Activated naive CD8-positive, alpha-beta T cell (primary cell): Measurements from ENCODE around the gene PHACTR1.

Experiments
- H3K27ac Mint-ChIP-seq: one replicate; pipeline ENCODE4 v1.8.0; 2021; ENCODE audit warnings: mixed read lengths
- H3K27me3 Mint-ChIP-seq: one replicate; pipeline ENCODE4 v1.8.0; 2021; ENCODE audit warnings: mixed read lengths
- H3K36me3 Mint-ChIP-seq: one replicate; pipeline ENCODE4 v1.8.0; 2021; ENCODE audit warnings: mixed read lengths
- H3K4me1 Mint-ChIP-seq: one replicate; pipeline ENCODE4 v1.8.0; 2021; ENCODE audit warnings: low read depth, mixed read lengths
- H3K4me3 Mint-ChIP-seq: one replicate; pipeline ENCODE4 v1.8.0; 2021; ENCODE audit warnings: mild to moderate bottlenecking, mixed read lengths
- H3K9me3 Mint-ChIP-seq: one replicate; pipeline ENCODE4 v1.8.0; 2021; ENCODE audit warnings: low read depth, mixed read lengths

The PHACTR1 gene

DNA sequence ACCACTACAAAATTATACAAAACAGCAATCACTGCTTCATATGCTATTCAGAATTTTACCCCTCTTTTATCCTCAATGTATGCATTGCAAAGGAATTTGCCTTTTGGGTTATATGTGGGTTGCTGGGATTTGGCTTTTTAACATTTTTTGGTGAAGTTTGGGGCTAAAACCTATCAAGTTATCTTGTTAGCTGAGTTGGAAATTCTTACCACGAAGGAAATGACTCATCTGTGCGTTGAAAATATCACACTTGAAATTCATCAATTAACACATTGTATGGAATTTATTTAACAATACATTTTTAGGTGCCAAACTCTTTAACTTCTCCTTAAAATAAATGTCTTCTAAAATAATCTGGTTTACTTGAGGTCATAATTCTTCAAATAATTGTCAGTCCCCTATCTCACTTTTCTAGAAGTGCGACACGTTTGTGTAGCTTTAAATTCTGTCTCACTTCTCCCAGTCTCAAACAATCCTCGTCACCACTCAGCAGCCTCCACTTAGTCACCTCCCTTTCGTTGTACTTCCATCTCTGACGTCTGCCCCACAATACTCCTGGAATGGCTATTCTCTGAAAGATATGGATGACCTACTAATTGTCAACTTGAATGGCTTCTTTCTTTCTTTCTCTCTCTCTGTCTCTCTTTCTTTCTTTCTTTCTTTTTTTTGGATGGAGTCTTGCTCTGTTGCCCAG is 88.5 kb downstream of the PHACTR1 start:
- H3K36me3 Mint-ChIP-seq, result no peaks in the 10 kb centered on the region
- no peaks in the 10 kb centered on the region for H3K9me3 Mint-ChIP-seq
- H3K27me3 Mint-ChIP-seq, result peaks cover 8% of the 10 kb centered on the region
- H3K4me3 Mint-ChIP-seq, result no peak overlapping the region
- no peak overlapping the region for H3K27ac Mint-ChIP-seq
- no peaks in the 10 kb centered on the region for H3K4me1 Mint-ChIP-seq

DNA sequence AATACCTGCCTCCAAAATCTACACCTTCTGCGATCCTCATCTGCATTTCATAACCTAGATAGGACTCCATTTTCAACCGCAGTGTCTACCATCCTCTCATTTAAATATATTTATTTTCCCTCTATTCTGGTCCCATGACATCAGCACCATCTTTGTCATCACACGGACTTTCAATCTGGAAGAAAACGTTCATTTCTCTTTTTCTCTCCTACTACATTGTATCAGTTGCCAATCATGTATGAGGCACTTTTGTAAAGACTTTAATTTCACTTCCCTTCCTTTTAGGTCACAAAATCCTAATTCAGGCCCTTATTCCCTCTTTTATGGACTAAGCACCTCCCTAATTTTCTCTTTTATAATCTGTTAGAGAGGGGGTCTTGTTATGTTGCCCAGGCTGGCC is 89.6 kb downstream of the PHACTR1 start:
- Mint-ChIP-seq H3K4me1 (no peaks in the 10 kb centered on the region), H3K36me3 (no peaks in the 10 kb centered on the region), H3K9me3 (no peaks in the 10 kb centered on the region), H3K4me3 (no peak overlapping the region), H3K27ac (no peak overlapping the region), H3K27me3 (peaks cover 6% of the 10 kb centered on the region)

DNA sequence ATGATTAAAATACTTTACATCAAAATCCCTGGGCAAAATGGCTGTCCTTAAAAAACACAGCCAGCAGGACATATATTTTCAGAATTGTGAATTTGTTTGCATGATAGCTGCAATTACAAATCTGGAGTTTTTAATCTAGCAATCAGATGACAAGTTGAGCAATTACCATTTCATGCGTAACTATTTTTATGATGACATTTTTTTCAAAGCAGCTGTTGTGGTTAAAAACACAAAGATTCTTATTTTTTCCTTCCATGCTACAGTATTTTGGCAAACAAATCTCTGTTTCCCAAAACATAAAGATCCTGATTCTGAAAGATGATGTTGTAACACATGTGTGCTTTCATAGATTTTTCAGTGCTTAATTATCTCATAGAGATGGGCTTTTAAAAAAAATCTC is 90.2 kb downstream of the PHACTR1 start:
- Mint-ChIP-seq H3K4me3 (no peak overlapping the region), H3K27ac (no peak overlapping the region), H3K27me3 (peaks cover 6% of the 10 kb centered on the region), H3K9me3 (no peaks in the 10 kb centered on the region), H3K4me1 (no peaks in the 10 kb centered on the region), H3K36me3 (no peaks in the 10 kb centered on the region)

DNA sequence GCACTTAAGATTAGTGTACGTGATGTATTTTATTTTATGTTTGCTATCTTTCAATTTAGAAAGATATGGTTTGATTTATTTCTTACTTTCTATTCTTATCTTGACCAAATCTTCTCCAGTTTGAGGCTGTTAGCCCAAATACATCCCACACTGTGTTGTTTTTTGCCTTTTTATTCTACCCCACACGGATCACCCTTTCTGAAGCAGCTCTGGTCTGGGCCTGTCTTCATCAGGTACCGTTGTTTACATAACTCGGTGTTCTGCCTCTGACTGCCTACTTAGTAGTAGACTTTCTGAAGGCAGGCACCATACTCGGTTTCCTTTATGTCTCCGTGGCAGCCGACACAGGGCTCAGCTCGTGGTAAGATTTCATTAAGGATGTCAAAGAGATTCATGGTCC is 95.0 kb downstream of the PHACTR1 start:
- no peak overlapping the region for H3K4me3 Mint-ChIP-seq
- no peaks in the 10 kb centered on the region for H3K9me3 Mint-ChIP-seq
- H3K27ac Mint-ChIP-seq, result no peak overlapping the region
- H3K36me3 Mint-ChIP-seq, result no peaks in the 10 kb centered on the region
- peaks cover 4% of the 10 kb centered on the region for H3K27me3 Mint-ChIP-seq
- H3K4me1 Mint-ChIP-seq, result no peaks in the 10 kb centered on the region

DNA sequence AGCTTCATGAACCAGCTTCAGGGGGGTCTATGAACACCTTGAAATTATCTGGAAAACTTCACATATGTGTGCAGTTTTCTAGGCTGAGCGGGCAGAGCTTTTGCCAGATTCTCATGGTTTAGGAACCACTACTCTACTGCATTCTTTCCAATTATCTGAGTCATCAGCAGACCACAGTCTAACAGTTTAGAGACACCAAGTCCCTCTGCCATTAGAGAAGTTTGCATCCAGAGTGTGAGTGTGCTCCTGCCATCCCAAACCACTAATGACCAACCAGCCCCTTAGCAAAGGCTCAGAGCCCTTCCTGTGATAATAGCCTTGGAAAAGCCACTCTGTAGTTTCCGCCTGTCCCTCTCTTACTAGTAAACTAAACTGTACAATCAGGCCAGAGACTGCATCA is 96.8 kb downstream of the PHACTR1 start:
- Mint-ChIP-seq H3K9me3 (no peaks in the 10 kb centered on the region), H3K4me3 (no peak overlapping the region), H3K27me3 (peaks cover 7% of the 10 kb centered on the region), H3K27ac (no peak overlapping the region), H3K4me1 (no peaks in the 10 kb centered on the region), H3K36me3 (no peaks in the 10 kb centered on the region)

DNA sequence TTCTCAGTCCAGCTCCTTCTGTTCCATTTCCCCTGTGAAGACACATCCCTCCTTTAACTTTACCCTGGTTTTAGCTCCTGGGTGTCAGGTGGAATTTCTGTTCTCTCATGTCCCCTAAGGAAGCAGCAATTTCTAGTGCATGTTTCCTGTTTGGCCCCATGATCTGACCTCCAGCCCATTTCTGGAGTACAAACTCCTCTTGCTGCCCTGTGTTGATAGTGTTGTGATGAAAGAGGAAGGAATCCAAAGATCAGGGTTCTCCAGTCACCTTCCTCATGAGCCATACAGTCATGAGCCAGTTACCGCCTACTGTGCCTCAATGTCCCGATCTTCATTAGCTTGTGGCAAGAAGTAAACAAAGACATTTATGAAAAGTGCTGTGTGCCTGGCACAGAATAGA is 97.4 kb downstream of the PHACTR1 start:
- H3K27ac Mint-ChIP-seq, result no peak overlapping the region
- H3K27me3 Mint-ChIP-seq, result peaks cover 11% of the 10 kb centered on the region
- H3K4me1 Mint-ChIP-seq, result no peaks in the 10 kb centered on the region
- no peaks in the 10 kb centered on the region for H3K36me3 Mint-ChIP-seq
- no peaks in the 10 kb centered on the region for H3K9me3 Mint-ChIP-seq
- no peak overlapping the region for H3K4me3 Mint-ChIP-seq

DNA sequence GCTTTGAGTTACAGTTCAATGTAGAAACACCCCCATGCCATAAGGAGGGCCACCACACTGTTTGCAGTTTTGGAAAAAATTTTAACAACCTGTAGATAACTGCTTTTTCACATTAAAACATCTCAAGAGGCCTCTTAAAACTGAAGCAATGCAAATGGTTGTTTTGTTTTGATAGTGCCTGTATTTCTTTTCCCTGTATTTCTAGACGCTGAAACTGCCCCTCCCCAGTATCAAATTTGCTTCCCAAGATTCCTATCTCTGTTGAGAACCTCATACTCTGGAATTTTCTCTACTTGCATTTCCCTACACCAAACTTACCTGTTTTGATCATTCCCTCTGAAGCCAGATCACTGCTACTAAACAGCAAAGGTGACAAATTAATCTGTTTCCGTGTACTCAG is 98.5 kb downstream of the PHACTR1 start:
- H3K27ac Mint-ChIP-seq, result no peak overlapping the region
- H3K36me3 Mint-ChIP-seq, result no peaks in the 10 kb centered on the region
- H3K4me1 Mint-ChIP-seq, result no peaks in the 10 kb centered on the region
- no peaks in the 10 kb centered on the region for H3K9me3 Mint-ChIP-seq
- H3K4me3 Mint-ChIP-seq, result no peak overlapping the region
- H3K27me3 Mint-ChIP-seq, result peaks cover 14% of the 10 kb centered on the region

DNA sequence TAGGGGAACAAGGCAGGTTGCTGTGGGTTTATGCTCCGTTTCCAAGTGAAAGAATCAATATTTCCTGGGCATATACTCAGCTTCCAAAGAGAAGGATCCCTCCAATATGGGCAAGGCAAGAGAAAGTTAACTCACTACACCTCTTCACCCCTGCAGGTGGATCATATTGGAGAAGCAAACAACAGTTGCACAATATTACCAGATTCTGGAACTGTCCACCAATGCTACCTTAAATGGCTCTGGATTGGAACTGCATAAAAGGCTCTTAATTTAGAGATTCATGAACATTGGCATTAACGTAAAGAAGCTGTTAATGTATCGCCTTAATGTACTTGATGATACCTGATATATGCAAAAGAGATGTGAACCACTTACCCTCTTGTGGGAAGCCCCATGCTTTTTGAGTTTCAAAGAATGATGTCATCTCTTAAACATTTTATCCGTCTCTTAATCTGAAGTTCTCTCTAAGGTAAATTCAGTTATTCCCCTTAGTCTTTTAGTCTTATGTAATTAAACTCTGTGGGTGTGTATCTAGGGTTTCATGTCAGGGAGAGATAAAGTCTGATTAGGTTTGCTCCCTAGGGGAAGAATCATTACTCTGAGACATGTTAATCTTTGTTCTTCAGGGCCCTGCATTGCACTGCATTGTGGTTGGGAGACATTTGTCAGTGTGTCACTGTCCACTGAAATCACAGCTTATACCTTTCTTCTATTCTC is 99.5 kb downstream of the PHACTR1 start:
- H3K27me3 Mint-ChIP-seq, result peaks cover 21% of the 10 kb centered on the region
- no peaks in the 10 kb centered on the region for H3K9me3 Mint-ChIP-seq
- no peaks in the 10 kb centered on the region for H3K36me3 Mint-ChIP-seq
- no peaks in the 10 kb centered on the region for H3K4me1 Mint-ChIP-seq
- no peak overlapping the region for H3K4me3 Mint-ChIP-seq
- no peak overlapping the region for H3K27ac Mint-ChIP-seq

DNA sequence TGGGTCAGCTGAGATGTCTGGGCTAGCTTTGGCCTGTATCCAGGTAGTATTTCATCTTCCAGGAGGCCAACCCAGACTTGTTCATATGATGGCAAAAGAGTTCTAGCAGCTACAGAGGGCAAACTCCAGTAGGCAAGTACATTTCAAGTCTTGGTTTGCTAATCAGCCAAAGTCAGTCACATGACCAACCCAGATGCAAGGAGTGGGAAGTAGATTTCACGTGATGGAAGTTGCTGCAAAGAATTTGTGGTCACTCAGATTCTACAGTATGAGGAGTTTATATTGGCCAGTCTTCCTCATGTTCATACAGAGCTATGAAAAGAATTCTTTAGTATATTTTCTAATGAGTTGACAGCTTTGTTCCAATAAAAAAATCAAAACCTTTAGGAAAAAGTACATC is 101.8 kb downstream of the PHACTR1 start:
- Mint-ChIP-seq H3K36me3 (no peaks in the 10 kb centered on the region), H3K9me3 (no peaks in the 10 kb centered on the region), H3K27ac (no peak overlapping the region), H3K4me3 (no peak overlapping the region), H3K4me1 (no peaks in the 10 kb centered on the region), H3K27me3 (peaks cover 26% of the 10 kb centered on the region)

DNA sequence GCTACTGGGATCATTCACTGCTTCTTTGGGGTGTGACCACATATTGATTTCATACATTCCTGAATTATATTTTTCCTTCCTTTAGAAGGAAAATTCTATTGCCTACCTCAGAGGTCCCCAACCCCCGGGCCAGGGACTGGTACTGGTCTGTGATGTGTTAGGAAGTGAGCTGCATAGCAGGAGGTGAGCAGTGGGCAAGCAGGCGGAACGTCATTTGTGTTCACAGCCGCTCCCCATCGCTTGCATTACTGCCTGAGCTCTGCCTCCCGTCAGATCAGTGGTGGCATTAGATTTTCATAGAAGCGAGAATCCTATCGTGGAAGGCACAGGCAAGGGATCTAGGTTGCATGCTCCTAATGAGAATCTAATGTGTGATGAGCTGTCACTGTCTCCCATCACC is 107.3 kb downstream of the PHACTR1 start:
- Mint-ChIP-seq H3K27ac (no peak overlapping the region), H3K9me3 (no peaks in the 10 kb centered on the region), H3K27me3 (peaks cover 17% of the 10 kb centered on the region), H3K4me3 (no peak overlapping the region), H3K36me3 (no peaks in the 10 kb centered on the region), H3K4me1 (no peaks in the 10 kb centered on the region)

DNA sequence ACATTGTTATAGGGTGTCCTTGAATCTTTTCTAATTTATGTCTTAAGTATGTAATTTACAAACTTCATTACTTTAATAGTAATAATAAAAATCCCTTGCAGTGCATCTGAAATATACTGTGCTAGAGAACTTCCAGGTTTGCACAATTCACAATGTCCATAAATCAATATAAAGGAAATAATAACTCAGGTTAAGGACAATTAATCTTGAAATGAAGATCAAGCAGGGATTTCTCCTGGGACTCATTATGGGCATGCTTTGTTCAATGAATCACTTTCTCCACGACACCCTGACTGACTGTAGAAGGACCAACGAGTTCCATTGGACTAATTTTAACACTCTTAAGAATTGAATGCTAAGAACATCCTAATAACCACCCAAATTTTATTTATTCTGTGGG is 110.0 kb downstream of the PHACTR1 start:
- no peak overlapping the region for H3K27ac Mint-ChIP-seq
- H3K36me3 Mint-ChIP-seq, result no peaks in the 10 kb centered on the region
- H3K27me3 Mint-ChIP-seq, result peaks cover 5% of the 10 kb centered on the region
- no peaks in the 10 kb centered on the region for H3K9me3 Mint-ChIP-seq
- H3K4me3 Mint-ChIP-seq, result no peak overlapping the region
- no peaks in the 10 kb centered on the region for H3K4me1 Mint-ChIP-seq

DNA sequence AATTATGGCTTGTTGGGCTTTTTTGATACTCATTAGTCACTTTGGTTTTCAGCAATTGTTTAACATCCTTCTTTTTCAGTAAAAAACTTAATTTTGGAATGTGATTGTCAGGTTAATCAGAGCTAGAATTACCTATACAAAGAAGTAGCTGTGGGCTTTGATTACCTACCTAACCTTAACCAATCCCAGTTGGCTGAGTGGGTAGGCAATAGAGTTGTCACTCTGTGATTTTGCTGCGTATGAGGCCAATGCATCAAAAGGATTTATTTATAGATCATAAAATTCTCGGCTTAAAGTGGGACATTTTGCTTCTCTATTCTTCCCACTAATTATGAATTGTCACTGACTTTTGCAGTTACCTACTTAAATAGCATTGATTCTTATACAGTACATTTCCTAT is 111.4 kb downstream of the PHACTR1 start:
- Mint-ChIP-seq H3K4me1 (no peaks in the 10 kb centered on the region), H3K36me3 (no peaks in the 10 kb centered on the region), H3K27ac (no peak overlapping the region), H3K4me3 (no peak overlapping the region), H3K9me3 (no peaks in the 10 kb centered on the region), H3K27me3 (peaks cover 3% of the 10 kb centered on the region)

DNA sequence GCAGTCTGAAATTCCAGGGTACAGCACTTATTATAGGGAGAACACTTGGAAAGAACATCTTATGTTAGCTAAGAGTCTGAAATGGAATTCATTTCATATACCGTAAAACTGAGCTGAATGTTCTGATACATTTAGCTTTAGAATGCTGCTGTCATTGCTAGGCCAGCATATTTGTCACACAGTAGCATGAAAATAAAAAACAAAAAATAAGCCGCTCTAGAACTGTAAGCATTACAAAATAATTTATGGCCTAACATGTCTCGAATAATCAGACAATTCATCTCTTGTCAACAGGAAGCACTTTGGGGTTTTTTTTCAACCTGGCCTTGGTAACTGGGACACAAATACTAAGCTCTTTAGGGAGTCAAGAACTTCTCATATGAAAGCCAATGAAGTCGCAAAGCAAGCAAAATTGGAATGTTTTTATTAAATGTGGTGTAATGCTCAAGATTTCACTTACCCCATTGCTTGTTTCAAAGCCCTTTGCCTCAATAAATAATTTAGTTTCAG is 115.7 kb downstream of the PHACTR1 start:
- Mint-ChIP-seq H3K27me3 (peaks cover 1% of the 10 kb centered on the region), H3K4me1 (no peaks in the 10 kb centered on the region), H3K4me3 (no peak overlapping the region)

DNA sequence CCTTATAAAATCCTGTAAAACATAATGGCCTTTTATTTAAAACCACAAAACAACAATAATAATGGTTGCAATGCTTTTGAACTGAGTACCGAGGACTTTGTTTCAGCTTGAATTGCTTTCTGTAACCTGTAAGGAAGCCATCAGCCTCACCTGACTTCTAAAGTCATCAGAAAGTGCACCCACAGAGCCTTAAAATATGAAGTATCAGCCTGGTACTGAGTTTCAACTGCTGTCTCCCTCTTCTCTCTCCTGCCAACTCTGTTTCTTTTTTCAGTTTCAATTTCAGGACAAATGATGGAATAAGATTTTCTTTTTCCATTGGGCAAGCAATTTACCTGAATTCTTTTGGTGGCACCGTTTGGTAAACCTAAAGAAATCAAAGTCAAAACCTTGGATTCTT is 119.4 kb downstream of the PHACTR1 start:
- Mint-ChIP-seq H3K27ac (no peak overlapping the region), H3K9me3 (no peaks in the 10 kb centered on the region), H3K36me3 (no peaks in the 10 kb centered on the region), H3K27me3 (peaks cover 1% of the 10 kb centered on the region), H3K4me3 (no peak overlapping the region), H3K4me1 (no peaks in the 10 kb centered on the region)

More for the DNA sequence above, 115.7 kb downstream of the PHACTR1 start:
- Mint-ChIP-seq H3K36me3 (no peaks in the 10 kb centered on the region), H3K9me3 (no peaks in the 10 kb centered on the region), H3K27ac (no peak overlapping the region)

DNA sequence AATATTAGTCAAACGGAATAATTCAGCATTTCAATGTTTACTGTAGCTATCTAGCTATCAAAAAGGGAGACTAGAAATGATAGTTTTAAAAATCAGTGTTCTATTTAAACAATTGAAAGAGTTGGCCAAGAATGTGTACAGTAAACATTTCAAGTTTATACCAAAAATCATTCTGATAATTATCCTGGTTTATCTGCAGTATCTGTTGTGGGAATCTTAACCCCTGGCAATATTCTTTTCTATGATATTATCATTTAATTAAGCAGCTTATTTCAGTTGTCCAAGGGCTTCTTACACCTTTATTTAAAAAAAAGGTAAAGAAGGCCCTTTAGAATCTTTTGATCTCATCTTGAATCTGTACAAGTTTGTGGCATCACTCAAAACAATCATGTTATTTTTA is 125.1 kb downstream of the PHACTR1 start:
- Mint-ChIP-seq H3K27ac (no peak overlapping the region), H3K36me3 (no peaks in the 10 kb centered on the region), H3K4me1 (no peaks in the 10 kb centered on the region), H3K4me3 (no peak overlapping the region), H3K27me3 (no peaks in the 10 kb centered on the region), H3K9me3 (no peaks in the 10 kb centered on the region)

DNA sequence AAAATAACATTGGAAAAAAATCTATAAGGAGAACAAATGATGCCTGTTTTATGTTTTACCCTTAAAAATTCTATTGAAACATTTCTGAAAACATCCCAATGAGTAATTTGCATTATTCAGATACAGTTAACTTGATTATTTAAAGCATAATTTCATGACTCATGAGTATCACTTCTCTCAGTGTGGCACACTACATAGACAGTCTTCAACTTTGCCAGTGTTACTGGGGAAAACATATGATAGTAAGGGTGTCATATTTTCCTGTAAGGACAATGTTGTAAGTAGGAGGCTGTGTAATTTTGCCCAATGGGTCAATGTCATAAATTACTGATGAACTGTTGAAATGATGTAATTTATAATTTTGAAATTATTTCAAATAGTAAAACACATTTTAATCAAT is 125.5 kb downstream of the PHACTR1 start:
- no peak overlapping the region for H3K27ac Mint-ChIP-seq
- H3K27me3 Mint-ChIP-seq, result no peaks in the 10 kb centered on the region
- H3K9me3 Mint-ChIP-seq, result no peaks in the 10 kb centered on the region
- no peaks in the 10 kb centered on the region for H3K36me3 Mint-ChIP-seq
- H3K4me1 Mint-ChIP-seq, result no peaks in the 10 kb centered on the region
- H3K4me3 Mint-ChIP-seq, result no peak overlapping the region
